ENCODE data around the gene HEY2.

Gene HEY2

GRCh38 chr6:125793280-125793679 lies 43.8 kb downstream of the HEY2 start:
- TF ChIP-seq CTCF (IDR thresholded peaks at IDR 0.05; ENCODE audit: borderline replicate concordance, control extremely low read depth, extremely low read depth, insufficient read depth, missing control alignments) = no peak
- no peak for DNase-seq (ENCODE audit: low spot score)
- in situ Hi-C loops (cut with MboI; ENCODE audit: low sequenced_read_pairs, unreplicated experiment) = no loop called here

GRCh38 chr6:125793863-125794262 lies 44.4 kb downstream of the HEY2 start:
- no peak for DNase-seq (ENCODE audit: low spot score)
- TF ChIP-seq CTCF (IDR thresholded peaks at IDR 0.05; ENCODE audit: borderline replicate concordance, control extremely low read depth, extremely low read depth, insufficient read depth, missing control alignments) = no peak
- in situ Hi-C loops (cut with MboI; ENCODE audit: low sequenced_read_pairs, unreplicated experiment) = no loop called here

GRCh38 chr6:125794342-125795137 lies 45.1 kb downstream of the HEY2 start:
- DNase-seq (ENCODE audit: low spot score) = no peak
- in situ Hi-C loops (cut with MboI; ENCODE audit: low sequenced_read_pairs, unreplicated experiment) = no loop called here

GRCh38 chr6:125795301-125795700 lies 45.9 kb downstream of the HEY2 start:
- TF ChIP-seq CTCF (IDR thresholded peaks at IDR 0.05; ENCODE audit: borderline replicate concordance, control extremely low read depth, extremely low read depth, insufficient read depth, missing control alignments) = no peak
- in situ Hi-C loops (cut with MboI; ENCODE audit: low sequenced_read_pairs, unreplicated experiment) = no loop called here
- DNase-seq (ENCODE audit: low spot score) = no peak

More at GRCh38 chr6:125794342-125795137, 45.1 kb downstream of the HEY2 start:
- TF ChIP-seq CTCF (IDR thresholded peaks at IDR 0.05; ENCODE audit: borderline replicate concordance, control extremely low read depth, extremely low read depth, insufficient read depth, missing control alignments) = no peak

- in situ Hi-C loops (cut with MboI; ENCODE audit: low sequenced_read_pairs, unreplicated experiment) = no loop called here
- no peak for DNase-seq (ENCODE audit: low spot score)
- TF ChIP-seq CTCF (IDR thresholded peaks at IDR 0.05; ENCODE audit: borderline replicate concordance, control extremely low read depth, extremely low read depth, insufficient read depth, missing control alignments) = no peak
These were observed 47.9 kb downstream of the HEY2 start for GRCh38 chr6:125797120-125797885.

- DNase-seq (ENCODE audit: low spot score) = no peak
- in situ Hi-C loops (cut with MboI; ENCODE audit: low sequenced_read_pairs, unreplicated experiment) = no loop called here
- no peak for TF ChIP-seq CTCF (IDR thresholded peaks at IDR 0.05; ENCODE audit: borderline replicate concordance, control extremely low read depth, extremely low read depth, insufficient read depth, missing control alignments)
These were observed 48.5 kb downstream of the HEY2 start for GRCh38 chr6:125797886-125798444.

Measured in GM13976 (cell line).